Stimulated activated CD8-positive, alpha-beta memory T cell treated with anti-CD3 and anti-CD28 coated beads, Interleukin-7, amount 100 ng/mL, for 24 hours (primary cell): Measurements from ENCODE around the gene TMED3.

Source experiments
- DNase-seq: peaks from one replicate; pipeline ENCODE4 v3.0.0-alpha.2; 2020; ENCODE audit warnings: low read depth

The TMED3 gene

DNA sequence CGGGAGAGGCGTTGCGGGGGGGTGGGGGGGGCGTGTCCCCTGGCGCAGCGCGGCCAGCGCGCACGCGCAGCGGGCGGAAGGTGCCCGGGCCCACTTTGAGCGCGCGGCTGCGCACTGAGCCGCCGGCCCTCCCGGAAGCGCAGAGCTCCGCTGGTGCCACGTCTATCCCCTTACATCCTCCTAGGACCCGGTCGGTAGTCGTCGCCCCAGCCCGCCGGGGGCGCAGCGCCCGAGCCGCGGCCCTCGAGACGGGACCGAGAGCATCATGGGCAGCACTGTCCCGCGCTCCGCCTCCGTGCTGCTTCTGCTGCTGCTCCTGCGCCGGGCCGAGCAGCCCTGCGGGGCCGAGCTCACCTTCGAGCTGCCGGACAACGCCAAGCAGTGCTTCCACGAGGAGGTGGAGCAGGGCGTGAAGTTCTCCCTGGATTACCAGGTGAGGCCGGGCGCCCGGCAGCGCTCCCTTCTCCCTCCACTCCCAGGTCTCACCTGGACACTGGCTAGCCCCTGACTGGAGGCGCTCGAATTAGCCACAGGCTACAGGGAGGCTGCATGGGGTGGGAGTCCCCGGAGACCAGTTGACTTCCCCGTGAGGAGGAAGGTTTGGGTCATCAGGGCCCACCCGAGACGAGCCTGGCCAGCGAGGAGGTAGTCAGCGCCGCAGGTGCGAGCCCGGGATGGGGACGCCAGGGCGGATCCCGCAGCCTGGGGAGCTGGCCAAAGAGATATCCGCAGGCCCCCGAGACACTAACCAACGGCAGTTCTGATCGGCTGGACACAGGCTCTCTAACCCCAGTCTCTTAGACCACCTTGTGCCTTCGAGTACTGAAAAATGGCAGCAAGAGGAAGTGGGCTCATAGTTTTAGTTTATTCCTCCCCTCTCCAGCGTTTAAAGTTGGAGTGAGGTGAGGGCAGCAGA, at the start of gene TMED3:
Gene TMED3, plus strand, starts transcription at position 128 of the 916 bp plus-strand sequence. Its CDS starts 138 bp downstream, at position 266.
- DNase-seq, result peak; percentile 61

DNA sequence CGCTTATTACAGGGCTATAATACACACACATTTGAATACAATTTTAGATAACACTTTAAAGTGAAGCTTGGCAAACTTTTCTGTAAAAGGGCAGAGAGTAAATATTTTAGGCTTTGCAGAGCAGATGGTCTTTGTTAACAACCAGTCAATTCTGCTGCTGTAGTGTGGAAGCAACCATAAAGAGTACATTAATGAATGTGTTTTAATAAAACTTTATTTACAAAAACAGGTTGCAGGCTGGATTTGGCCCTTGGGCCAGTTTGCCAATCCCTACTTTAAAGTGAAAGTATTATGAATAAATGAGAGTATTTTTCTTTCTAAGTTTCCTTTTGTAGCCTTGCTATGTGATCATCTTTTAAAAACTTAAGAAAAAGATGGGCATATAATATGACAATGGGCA, 49.1 kb upstream of the TMED3 start:
- no peak for DNase-seq

DNA sequence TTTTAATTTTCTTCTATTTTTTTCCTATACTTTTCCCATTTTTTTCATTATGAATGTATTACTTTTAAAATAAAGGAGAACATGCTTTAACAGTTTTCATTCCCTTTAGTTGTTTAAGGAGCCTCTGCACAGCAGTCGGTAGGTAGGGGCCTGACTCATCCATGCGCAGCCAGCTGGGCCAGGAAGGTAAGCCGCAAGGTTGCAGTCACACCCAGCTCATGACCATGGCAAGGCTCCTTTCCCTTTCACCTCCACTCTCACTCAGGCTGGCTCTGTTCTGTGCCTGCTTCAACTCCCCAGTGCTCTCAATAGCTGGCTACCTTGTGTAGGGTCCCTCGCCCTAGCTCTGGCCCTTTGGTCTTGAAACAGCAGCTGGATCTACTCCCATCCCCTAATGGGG, 45.7 kb upstream of the TMED3 start:
- DNase-seq, result no peak

DNA sequence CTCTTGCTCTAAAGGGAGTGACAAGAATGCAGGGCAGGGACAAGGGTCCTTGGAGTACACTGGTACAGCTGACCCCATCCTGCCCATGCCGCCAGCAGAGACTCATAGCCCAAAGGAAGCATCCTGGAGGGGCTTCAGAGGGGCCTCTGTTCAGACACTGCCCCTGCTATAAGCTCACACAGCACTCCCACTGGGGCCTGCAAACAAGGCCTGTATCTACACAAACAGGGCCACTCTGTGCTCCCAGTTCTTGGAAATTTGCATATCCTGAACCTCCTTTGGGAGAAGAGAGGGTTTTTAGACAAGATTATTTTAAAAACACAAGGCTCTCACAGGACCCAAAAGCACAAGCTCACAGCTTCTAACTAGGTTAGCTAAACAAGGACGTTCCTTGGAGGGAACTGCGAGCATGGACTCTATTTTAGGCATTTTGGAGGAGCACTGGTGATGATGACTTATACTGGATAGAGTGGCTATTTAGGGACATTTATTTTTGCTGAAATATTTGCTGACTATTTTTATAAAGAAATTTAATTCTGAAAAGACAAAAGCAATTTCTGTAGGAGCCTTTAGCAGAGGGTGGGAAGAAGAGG, 44.8 kb upstream of the TMED3 start:
- DNase-seq, result no peak

DNA sequence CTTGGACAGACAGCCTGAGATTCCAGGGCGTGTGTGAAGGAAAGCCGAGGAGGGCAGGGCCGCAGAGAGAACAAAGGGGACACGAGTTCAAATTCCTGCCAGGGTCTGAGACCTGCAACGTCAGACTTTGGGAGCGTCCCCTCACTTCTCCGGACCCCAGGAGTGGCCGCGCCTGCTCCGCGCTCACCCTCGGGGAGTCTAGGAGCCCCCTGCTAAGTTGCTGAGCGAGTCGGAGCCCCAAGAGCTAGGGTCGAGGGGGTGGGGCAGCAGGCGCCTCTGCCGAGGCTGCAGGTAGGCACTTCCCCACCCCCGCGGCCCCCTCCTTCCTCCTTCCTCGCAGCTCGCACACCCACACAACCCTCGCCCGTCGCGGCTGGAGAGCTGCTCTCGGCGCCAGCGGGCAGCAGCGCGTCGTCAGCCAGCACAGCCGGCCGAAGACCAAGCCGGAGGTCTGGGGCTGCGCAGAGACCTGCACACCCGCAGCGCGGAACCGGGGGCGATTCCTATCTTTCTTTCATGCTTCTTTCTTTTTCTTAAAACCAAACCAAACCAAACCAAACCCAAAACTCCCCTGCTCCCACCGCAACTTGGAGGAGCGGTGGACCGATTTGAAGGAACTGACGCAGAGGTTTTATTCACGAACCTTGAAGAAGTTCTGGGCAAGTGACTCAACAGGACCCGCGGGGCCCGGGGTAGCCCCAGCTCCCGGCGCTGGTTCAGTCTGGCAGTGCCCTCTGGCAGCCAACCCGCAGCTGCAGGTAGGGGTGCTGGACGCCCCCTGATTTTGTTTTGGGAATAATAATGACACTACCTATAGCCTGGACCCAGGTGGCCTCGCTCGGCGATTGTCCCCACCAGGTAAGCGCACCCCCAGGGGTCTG, 28.3 kb upstream of the TMED3 start, which contains the start of gene ANKRD34C:
Gene ANKRD34C, plus strand, starts transcription at position 352 of the 881 bp plus-strand sequence. CDS start 10,563 bp downstream, outside the sequence.
- DNase-seq, result no peak

DNA sequence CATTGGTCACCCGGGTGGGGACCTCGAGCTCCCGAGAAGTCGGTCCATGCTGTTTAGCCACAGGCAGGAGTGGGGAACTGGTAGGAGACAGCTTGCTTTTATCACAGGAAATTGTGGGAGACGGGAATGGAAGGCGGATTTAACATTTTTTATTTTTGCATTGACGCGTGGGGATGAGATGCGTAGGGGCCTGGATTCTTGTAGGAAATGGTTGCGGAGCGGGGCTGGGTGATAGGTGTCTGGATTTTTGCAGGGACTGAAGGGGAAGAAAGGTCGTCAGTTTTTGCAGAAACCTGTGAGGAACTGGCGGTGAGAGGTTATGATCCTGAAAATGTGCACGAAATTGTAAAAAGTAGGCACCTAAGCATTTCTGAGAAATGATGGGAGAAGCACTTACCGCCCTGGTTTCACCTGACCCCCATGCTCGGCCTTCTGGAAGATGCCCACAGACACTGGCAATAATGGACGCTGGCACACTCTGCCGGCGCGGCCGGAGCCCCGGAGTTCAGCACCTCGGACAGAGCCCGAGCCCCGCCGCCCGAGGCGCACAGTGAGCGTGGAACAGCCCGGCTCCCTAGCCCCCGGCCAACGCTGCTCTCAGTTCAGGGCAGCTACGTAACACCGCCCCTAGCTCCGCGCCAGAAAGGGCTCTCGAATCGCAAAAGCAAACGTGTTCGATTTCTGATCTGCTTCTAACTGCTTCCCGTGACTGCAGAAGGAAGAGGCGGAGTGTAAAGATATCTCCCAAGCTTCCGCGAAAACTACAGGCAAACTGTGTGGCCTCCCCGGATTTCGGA, 27.5 kb upstream of the TMED3 start:
- peak; percentile 4 for DNase-seq

DNA sequence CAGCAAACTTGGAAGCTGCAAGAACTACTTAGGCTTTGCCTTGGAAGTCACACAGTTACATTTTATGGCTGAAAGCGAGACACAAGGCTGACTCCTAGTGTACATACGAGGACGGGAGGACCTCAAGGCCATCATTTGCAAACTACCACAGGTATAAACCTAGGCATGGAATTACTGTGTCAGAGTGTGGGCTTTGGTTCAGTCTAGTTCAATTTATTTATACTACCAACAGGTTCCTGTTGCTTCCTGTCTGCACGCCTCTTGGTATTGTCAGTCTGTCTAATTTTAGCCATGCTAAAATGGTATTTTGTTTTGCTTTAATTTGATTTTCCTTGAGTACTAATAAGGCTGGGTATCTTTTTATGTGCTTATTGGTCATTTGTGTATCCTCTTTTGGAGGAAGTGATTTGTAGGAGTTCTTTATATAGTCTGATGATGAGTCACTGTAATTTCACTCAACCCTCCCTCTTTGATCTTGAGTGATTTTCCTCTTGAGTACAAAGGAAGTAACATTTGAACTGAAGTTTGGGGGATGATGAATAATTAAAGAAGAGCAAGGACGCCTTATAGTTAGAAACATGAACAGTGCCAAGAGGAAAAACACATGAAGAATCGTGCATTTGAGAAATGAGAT, 20.2 kb upstream of the TMED3 start:
- DNase-seq, result no peak

DNA sequence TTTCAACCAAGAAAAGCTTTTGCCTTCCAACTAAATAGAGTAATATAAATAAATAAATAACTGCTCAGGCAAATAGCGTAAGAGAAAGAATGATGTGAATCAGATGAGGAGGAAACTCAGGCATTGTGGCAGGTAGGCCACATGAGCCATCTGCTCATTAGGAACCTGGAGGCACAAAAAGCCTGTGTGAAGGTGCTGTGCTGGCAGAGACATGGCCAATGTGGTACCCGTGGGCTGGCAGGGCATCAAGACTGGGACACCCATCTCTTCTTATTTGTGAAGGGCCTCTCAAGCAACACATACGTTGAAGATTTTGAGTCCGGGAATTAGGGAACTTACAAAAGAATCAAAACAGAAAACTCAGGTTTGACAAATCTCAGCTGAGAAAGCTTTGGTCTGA, 18.9 kb upstream of the TMED3 start:
- no peak for DNase-seq

DNA sequence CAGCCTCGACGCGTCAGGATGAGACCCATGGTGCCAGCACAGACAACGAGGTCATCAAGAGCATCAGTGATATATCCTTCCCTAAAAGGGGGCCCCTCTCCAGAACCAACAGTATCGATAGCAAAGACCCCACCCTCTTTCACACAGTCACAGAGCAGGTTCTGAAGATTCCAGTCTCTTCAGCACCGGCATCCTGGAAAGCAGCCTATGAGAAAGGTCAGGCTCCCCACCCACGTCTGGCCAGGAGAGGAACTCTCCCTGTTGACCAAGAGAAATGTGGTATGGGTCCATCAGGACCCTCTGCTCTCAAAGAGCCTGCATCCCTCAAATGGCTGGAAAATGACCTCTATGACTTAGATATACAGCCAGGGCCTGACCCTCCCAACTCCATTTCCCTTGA, 16.8 kb upstream of the TMED3 start:
- no peak for DNase-seq

DNA sequence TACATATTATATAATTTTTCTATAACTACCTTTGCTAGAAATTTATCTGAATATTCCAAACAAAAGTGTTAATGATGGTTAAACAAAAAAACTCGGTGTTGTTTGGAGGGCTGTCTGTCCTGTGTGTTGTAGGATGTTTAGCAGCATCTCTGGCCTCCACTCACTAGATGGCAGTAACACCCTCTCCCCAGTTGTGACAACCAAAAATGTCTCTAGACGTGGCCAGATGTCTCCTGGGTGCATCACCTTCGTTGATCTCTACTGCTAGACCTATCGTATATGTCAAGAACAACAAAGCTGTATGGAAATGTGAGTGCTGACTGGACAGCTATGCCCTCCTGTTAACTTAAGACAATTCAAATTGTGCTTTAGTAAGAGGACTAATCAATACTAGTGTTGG, 14.3 kb upstream of the TMED3 start:
- DNase-seq, result no peak

DNA sequence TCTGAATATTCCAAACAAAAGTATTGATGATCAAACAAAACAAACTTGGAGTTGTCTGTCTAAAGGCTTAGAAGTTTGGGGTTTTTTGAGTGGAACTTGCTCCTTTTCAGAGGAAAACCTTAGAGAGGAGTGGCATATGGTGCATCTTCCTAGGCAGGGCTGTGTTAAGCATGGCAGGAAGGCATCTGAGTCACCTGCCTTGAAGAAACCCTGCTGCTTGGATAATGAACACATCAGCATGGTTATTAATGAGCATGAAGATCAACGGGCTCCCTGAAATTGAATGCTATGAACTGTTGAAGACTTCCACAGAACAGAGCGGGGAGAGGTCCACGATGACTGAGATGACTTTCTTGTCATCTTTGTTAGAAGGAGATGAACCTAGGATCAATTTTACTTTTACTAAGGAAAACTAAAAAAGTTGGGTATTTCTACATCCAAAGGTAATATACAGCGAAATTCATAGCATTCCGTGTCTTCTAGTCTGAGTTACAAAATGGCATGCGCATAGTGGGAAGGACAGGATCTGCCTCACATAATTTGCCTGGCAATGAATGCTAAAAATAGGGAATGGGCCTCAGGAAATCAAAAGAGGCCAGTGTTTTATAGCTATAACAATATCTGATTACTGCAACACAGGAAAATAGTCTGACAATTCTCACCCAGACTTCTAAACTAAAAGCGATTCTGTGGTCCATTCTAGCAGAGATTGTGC, 11.6 kb upstream of the TMED3 start:
- DNase-seq, result no peak

DNA sequence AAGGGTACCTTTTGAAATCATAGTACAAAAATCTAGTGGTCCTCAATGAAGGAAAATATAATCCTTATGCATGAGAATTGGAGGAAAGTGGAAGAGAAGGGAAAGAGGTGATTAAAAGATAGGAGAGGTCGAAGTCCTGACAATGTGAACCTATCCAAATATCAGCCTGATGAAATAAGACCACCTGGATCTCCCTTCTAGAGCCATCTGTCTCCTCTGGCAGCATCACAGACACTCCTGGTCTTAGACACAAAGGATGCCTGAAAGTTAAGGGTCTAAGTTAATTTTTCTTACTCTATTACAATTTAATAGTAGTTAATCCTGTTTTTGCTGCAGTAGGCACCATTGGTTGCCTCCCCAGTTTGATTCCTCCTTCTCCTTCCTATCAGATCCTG, 11.1 kb upstream of the TMED3 start:
- DNase-seq, result no peak

DNA sequence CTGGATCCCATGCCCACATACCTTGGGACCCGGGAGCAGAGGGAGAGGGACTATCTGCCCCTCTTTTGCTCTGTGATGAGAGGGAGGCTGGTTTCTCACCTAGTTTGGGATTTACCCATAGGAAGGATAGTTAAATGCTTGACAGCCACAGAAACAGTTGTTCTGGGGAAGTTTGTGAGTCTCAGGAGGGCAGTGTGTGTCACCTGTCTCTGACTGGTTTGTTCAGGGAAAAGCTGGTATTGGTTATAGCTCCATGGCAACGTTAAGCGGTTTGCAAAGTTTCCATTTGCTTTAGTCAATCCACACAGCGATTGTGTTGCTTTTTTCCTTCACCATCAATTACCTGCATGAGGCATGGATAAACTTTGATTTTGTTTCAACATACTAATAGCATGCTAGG, 3.7 kb upstream of the TMED3 start:
- DNase-seq, result no peak

DNA sequence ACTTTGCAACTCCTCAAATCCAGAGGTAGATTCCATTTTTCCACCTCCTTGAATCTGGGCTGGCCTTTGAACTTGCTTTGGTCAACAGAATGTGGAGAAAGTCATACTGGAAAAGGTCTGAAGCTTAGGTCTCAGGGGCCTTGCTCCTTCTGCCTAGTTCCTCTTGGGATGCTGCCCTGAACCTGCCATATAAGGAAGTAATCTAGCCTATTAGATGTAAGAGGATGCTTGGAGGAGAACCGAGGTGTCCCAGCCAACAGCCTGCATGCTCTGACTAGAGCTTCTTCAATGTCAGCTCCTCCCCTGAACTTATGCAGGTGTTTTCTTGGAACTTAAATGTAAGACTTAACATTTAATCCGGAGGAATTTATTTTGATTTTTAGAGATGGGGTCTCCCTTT, 2.0 kb upstream of the TMED3 start:
- no peak for DNase-seq

DNA sequence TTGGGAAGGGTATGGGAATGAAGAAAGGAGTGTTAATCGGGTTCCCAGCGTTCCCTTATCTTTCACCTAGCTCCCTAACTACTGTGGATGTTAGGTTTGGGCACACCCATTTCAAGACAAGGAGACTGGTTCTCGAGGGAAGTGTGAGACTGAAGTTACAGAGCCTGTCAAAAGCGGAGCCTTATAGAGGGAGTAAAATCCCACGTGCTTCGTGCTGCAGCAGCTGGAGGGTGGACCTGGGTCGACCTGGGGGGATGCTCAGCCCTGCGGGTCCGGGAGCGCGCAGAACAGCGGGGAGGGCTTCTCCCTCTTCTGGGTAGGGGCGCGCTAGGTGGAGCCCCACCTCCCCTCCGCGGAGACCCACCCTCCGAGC, 314 bp upstream of the TMED3 start:
- DNase-seq, result no peak

DNA sequence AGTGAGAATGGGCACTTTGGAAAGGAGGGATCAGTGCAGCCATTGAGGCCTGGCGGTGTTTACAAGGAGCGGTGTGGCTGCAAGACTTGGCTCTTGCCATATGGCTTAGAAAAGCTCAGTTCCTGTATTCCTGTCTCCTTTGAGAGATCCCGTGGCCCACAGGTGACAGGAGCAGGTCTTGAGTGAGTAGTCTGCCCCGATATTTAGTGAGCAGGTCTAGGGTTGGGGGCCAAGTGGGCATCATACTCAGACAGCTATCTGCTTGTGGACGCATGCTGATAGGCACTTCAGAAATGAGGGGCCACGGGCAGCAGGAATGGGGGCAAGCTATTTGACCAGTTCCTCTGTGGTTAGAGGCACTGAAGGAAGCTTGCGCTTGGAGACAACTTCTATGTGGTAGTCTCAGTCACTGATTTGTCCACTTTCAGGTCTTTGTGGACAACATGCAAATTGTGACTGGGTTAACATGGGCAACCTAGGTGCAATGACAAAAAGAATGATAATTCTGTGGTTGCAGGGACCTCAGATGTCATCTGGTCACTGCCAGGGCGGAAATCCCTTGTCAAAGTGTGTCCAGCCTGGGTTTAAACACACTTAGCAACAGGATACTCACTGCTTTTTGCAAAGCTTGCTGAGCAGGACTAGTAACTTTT, 1.1 kb downstream of the TMED3 start:
- DNase-seq, result no peak

DNA sequence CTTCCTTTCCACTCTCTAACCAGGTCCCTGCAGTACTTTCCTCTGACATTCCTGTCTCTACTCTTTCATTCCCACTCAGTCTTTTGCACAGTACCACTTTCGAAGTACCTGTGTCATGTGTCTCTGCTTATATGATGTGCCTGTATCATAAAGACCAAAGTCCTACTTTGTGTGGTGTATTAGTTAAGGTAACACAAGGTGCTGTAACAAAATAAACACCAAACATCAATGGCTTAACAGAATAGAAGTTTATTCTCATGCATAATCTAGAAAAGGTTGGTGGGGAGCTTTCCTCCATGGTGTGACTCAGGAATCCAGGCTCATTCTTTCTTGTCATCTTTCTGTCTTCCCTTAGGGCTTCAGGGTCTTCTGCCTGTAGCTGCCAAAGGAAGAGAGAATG, 3.3 kb downstream of the TMED3 start:
- no peak for DNase-seq

DNA sequence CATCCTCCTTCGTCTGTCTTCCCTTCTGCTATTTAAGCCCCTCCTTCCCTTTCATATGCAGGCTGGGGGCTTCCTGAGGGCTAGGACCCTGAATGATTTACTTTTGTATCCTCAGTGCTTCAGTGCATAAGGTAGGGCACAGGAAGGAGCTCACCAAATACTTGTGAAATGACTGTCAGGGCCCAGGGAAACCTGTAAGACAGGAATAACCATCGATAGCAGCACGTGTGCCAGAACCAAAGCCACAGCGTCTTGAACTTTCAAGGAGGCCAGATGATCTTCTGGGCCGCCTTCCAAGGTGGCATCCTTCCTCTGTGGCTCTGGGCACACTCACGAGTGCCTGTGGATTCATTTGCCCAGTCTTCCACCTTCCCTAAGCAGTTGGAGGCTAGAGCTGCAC, 3.9 kb downstream of the TMED3 start:
- DNase-seq, result no peak

DNA sequence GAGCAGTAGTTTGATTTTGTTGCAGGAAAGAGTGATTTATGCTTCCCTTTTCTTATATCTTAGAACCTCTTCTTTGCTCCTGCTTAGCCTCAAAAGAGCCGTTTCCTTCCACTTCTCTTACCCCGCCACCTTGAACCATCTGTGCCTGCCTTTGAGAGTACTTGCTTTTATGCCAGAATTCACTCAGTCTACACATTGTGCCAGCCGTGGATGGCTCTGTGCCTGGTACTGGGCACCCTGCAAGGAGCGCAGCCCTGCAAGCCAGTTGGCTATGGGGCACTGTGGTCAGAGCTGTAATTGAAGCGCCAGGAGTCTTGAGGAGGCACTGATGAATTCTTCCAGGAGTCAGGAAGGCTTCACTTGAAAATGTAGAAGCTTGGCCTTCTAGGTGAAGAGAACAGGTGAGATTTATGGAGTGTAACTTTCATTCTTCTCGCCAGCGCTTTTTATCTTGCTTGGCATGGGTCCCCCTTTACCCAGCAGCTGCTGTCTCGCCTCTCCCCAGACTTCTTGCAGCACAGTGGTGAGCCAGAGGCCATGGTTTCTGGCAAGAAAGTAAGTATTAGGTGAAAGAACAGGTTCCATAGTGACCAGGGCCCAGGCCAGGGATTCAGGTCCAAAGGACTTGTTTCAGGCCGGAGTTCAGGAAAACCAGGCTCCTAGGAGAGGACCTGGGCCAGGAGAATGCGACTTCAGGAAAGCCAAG, 4.9 kb downstream of the TMED3 start:
- DNase-seq, result no peak
